HG03280 (cell line): Measurements from ENCODE around the gene WDR64.

Source experiments
- ATAC-seq: cut with Tn5 transposase; IDR thresholded peaks from one replicate; pipeline ENCODE4 v1.9.1; 2021; ENCODE audit warnings: mild to moderate bottlenecking, moderate library complexity; ENCODE audit not compliant: unreplicated experiment

Gene WDR64

GRCh38 chr1:241630899-241631298 is 21.2 kb upstream of the WDR64 start:
- ATAC-seq, result no peak

- no peak for ATAC-seq
Measured at GRCh38 chr1:241631674-241632073, 20.4 kb upstream of the WDR64 start.

DNA sequence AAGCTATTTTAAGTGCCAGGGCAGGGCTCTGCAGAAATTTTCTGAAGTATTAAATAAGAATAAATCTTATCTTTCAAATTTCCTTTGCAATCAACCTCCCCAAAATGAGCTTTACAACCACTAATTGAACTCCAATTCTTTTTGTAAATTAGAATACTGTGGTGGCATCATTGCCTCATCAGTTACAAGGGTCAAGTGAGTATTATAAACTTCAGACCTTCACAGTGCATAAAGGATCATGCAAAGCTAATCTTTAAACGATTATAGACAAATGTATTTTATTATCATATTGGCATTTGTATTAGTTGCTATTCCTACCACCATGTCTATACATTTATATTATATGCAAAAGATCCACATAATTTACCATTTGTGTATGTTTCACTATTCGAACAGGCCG is 19.1 kb upstream of the WDR64 start:
- no peak for ATAC-seq

DNA sequence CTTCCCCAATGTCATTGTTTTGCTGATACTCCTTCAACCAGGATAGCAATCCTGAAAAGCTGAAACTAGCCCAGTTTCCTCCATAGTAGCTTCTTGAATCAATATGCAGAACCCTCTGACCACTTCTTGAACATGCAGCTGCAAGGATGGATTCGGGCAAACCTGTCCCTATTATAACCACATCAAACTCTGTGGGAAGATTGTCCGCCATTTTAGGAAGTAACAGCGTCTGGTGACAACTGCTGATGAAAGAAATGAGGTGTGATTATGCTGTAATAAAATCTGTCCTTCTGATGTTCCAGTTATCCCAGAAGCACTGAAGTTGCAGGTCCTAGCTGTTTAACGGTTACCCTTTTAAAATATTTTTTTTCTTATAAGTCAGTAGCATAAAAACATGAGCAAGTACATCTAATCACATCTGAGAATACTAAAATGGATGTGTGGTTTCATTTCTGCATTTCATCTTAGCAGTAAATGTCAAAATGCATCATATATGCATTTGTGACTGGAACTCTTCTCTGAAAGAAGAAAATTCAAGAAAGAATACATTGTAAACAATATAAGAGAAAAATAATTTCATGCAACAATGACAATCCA is 16.4 kb upstream of the WDR64 start:
- ATAC-seq, result no peak

DNA sequence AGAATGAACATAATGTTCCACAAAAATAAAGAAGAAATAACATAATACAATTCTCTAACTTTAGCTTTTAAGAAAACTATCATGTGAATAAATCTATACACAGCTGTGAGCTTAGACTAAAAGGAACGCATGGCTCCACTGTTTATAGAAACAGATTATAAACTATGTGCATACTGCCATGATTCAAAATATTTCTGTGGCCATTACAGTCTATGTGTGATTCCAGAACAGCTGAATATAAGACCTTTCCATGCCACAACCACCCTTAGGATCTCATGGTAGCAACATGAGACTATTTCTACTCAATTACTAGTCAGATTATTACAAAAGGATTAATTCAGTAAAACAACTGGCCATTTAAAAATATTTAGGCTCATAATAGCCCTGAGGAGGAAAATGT is 15.8 kb upstream of the WDR64 start:
- ATAC-seq, result no peak

DNA sequence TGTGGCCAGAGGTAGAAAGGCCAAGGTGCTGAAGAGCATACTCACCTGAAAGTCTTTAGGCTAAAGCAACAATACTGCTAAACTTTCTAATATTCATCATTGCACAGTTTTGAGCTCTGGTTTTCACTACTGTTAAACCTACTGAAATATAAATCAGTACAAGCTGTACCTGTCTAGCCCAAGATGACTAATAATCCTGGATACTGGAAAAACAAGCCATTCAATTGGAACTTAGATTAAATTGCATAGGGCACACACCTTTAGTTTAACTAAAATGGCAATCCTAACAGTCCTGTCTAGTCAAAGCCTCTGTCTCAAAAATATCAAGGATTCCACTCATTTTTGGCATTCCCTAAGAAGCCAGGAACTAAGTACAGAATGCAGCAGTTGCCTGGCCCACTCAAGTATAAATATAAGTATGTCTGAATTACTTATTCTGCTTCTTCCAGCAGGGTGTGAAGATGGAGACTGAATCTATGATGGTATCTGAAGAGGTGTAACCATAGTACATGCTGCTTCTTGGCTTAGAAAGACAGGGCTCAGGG is 15.0 kb upstream of the WDR64 start:
- ATAC-seq, result no peak

- ATAC-seq, result no peak
Measured at GRCh38 chr1:241637604-241638003, 14.5 kb upstream of the WDR64 start.

DNA sequence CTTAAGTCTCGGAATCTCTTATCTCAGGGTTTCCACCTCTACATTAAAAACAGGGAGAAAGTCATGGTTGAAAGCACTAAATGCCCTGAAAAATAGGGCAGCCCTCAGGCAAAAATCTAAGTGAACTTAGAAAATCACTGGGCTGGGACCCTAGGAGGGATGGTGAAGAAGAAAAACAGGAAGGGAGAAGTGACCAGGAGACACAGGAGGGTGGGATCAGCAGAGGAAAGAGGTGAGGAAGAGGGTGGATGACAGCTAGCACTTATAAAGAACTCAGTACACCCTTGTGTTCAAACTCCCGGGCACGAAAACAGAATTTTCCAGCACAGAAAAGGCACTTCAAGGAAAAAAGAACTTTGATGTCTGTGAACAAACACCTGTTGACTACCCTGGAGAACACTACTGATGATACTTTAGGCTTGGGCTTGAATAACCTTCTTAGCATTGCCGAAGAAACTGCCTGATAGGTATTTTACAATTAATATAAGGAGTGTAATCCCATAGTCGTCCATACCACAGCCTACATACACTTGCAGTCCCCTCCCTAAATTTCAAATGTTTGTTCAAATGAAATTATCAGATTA is 13.9 kb upstream of the WDR64 start:
- ATAC-seq, result no peak

GRCh38 chr1:241638909-241639622 is 13.0 kb upstream of the WDR64 start:
- ATAC-seq, result no peak

GRCh38 chr1:241639623-241640148 is 12.4 kb upstream of the WDR64 start:
- ATAC-seq, result peak; percentile 55

GRCh38 chr1:241640149-241640866 is 11.8 kb upstream of the WDR64 start, which contains the start of the genes CHML and OPN3:
TSS of gene CHML (minus strand) at chr1:241640369. CDS start at chr1:241635766, 4,603 bp downstream.
TSS of gene OPN3 (minus strand) at chr1:241640369. CDS start at chr1:241640254, 115 bp downstream.
- peak; percentile 93 for ATAC-seq

- ATAC-seq, result no peak
Measured at GRCh38 chr1:241640867-241641622, 11.0 kb upstream of the WDR64 start.

DNA sequence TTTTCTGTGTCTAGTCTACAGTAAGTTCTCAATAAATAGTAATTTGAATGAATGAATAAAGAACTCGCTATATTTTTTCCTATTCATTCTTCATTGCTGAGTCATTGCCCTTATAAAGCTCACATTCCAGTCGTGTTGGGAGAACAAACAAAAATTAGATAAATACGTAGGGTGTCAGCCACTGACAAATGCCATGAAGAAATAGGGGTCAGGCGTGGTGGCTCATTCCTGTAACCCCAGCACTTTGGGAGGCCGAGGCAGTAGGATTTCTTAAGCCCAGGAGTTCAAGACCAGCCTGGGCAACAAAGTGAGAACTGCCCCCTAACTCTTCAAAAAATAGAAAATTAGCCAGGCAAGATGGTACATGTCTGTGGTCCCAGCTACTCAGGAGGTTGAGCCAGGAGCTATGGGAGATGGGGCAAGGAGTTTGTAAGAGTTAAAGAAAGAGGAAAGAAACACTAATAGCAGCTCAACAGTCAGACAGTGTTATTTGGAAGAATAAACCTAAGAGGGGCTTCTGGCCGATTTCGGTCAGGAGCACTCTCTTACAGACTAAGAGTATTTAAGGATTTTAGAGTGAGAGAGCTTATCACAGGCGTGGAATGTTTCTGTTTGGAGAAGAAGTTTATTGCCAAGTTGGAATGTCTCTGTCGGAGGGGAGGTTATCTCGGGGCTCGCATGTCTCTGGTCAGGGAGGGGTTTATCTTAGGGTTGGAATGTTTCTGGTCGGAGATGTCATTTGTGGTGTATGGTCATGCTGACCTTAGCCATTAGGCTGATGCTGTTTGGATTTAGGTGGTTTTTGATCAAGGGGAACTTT is 10.1 kb upstream of the WDR64 start:
- no peak for ATAC-seq

- ATAC-seq, result no peak
Measured at GRCh38 chr1:241642593-241642944, 9.5 kb upstream of the WDR64 start.

- no peak for ATAC-seq
Measured at GRCh38 chr1:241644259-241644658, 7.8 kb upstream of the WDR64 start.

- ATAC-seq, result no peak
Measured at GRCh38 chr1:241645199-241645598, 6.9 kb upstream of the WDR64 start.

DNA sequence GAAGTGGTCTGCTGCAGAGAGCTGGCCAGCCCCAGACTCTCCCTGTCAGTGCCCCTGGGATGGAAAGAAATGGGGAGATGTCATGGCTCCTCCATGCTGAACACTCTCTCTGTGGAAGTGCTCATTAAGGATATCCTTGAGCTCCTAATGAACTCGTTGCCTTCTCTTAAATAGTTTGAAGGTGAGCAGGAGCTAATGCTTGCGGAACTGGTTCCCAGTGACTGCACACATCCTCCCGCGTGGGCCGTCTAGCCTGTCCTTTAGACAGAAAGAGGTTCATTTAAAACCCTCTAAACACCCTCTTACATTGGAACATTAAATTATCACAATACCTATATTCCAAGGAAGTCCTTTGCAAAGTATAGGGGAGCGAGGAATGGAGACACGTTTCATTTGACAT is 5.9 kb upstream of the WDR64 start:
- ATAC-seq, result no peak

GRCh38 chr1:241647658-241648057 is 4.4 kb upstream of the WDR64 start:
- ATAC-seq, result no peak

DNA sequence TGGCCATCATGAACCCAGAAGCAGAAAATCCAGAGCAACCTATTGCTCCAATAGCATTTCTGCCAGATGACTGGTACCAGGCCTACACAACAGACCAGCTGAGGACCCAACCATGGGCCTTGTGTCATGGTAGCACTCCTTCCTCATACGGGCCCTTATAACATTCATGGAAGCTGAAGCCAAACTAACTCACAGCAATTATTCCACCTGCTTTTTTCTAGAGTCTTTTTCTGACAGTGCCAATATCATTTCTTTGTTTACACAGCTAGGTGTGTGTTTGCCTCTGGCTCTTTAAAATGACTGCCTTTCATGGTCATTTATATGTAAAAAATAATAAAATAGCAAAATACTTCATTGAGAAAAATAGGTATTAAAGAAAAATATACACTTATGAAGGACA is 3.9 kb upstream of the WDR64 start:
- ATAC-seq, result no peak

GRCh38 chr1:241654019-241654418 is 1.9 kb downstream of the WDR64 start:
- no peak for ATAC-seq
